Ureter (tissue), 1 donor: Measurements from ENCODE around the gene ZFYVE1. TPM values are rescaled to one million over a fixed set of nuclear protein-coding genes. Genes with fewer than 3 reads are reported as not detected.
"Not testable (repeated sequence)": the region's sequence is repeated elsewhere in the genome, so short reads cannot be mapped to it uniquely, and the experiment has no call there.

Experiments
- DNase-seq: peaks from one replicate; pipeline ENCODE4 v3.0.0-alpha.2; 2020; ENCODE audit warnings: low spot score
- total RNA-seq: library from RNA; stranded (reverse); gene quantifications from one replicate; pipeline ENCODE4 v1.2.4, GENCODE V29; 2023
- donor health status: DM: yes; HTN: yes; CAD: no.

ZFYVE1 gene
- total RNA-seq, 1 donor from 2014 or later: 16.9 TPM

GRCh38 chr14:72958548-72958947 is 68.4 kb downstream of the ZFYVE1 start:
- no peak for DNase-seq

GRCh38 chr14:72957213-72957612 is 69.7 kb downstream of the ZFYVE1 start:
- no peak for DNase-seq

DNA sequence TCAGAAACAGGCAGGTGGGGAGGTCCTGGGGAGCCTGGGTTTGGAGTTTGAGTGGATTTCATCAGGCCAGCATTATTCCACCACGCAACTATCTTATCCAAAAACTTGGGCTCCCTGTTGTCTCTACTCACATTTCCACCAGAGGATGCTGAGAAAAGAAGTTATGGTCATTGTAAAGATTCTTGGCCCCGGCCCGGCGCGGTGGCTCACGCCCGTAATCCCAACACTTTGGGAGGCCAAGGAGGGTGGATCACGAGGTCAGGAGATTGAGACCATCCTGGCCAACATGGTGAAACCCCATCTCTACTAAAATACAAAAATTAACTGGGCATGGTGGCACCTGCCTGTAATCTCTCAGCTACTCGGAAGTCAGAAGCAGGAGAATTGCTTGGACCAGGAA is 70.2 kb downstream of the ZFYVE1 start:
- DNase-seq: not testable (repeated sequence)

DNA sequence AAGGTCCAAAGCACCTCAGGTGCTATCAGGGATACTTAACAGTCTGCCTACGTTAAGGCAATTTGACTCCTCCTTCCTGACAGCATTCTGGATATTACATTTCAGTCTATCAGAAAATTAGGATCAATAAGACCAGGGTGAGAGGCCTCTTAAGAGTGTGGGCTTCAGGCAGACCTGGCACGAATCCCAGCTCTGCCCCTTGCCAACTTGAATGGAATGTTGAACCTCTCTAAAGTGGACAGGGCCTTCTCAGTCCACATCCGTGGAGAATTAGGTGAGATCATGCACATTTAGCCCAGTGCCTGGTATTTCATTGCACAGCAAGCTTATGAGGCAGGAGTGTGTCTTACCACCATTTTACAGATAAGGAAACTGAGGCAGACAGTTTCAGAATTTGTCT is 74.7 kb downstream of the ZFYVE1 start:
- no peak for DNase-seq

GRCh38 chr14:72948481-72949138 is 78.3 kb downstream of the ZFYVE1 start:
- DNase-seq: peak; percentile 65

- no peak for DNase-seq
Measured at GRCh38 chr14:72947366-72948160, 79.3 kb downstream of the ZFYVE1 start.

GRCh38 chr14:72946491-72946890 is 80.4 kb downstream of the ZFYVE1 start:
- DNase-seq: no peak

DNA sequence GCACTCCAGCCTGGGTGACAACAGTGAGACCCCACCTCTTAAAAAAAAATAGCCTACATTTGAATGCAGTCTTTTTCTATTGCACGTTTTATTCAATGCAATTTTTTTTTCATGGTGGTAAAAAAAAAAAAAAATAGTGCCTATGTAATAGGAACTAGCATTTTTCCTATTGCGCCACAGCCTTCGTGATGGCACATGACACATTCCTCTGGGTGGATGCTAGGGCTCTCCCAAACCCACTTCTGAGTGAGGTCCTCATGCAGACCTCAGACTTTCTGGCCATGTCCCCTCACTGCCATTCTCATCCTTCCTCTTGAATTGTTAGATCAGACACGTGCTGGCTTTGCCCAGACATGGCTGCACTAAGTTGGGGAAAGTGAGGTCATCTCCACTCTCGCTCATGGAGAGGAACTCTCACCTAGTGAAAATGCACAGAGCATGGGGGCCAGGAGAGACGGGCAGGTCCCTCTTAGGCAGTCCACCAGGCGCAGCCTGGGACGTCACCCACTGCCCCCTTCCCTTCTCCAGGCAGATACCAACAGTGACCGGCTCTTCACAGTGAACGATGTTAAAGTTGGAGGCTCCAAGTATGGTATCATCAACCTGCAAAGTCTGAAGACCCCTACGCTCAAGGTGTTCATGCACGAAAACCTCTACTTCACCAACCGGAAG is 81.4 kb downstream of the ZFYVE1 start:
- no peak for DNase-seq

GRCh38 chr14:72943876-72944430 is 83.0 kb downstream of the ZFYVE1 start:
- no peak for DNase-seq

DNA sequence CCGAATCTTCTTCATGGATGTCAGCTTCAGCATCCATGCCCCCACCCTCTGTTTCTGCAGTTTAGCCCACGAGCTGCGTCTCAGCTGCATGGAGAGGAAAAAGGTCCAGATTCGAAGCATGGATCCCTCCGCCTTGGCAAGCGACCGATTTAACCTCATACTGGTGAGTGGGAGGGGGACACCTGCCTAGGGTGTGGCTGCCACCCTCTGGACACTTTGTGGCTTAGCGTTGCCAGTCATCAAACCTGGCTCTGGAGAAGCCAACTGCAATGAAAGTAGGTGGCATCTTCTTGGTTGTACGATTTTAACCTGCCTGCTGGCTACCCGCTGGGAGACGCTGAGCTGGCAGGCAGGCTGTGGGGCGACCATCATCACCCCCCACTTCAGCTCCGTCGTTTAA is 84.0 kb downstream of the ZFYVE1 start:
- no peak for DNase-seq

DNA sequence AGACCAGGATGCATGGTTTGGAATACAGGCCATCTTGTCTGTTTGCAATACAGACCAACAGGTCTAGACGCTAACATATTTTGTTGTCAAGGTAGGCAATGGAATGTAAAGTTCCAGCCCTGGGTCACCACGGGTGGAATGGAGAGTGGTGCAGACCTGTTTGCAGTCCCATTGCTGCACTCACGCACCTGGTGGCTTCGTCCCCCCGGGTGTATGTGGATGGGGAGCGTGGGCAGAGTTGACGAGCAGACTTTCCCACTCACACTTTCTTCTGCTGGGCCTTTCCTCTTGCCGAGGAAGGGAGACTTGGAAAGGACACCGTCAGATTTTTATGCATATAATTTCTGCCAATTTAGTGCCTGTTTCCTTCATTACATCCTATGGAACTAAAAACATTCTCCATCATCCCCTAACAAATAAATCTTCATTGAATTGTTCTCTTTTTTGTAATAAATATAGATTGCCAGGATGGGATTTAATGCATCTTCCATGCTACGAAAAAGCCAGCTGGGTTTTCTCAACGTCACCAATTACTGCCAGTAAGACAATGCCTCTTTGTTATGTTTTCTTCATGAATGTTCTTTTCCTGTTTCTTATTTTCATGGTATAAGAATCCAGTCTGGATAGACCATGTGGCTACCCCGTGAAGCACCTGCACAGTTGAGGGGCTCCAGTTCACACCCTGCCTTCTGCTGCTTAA is 85.5 kb downstream of the ZFYVE1 start:
- no peak for DNase-seq

- no peak for DNase-seq
Measured at GRCh38 chr14:72939630-72940029, 87.3 kb downstream of the ZFYVE1 start.

GRCh38 chr14:72932893-72933292 is 94.0 kb downstream of the ZFYVE1 start:
- DNase-seq: no peak

GRCh38 chr14:72929316-72930080 is 97.4 kb downstream of the ZFYVE1 start:
- DNase-seq: no peak

DNA sequence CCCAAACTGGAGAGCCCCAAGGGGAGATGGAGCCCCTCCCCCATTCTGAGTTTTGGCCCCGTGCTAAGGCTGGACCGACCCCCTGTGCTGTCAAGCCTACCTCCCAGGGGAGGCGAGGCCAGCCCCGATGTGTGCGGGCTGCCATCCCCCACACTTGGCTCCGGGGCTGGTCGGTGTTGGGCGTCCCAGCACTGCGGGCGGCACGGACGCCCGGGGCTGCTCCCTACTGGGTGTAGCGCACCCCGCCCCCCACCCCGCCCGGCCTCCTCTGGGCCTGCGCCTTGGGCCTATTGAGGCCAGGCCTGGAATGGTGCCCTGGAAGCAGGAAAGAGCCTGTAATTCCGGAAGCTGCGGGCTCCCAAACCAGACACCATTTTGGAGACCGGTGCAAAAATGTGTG is 98.0 kb downstream of the ZFYVE1 start:
- DNase-seq: no peak

DNA sequence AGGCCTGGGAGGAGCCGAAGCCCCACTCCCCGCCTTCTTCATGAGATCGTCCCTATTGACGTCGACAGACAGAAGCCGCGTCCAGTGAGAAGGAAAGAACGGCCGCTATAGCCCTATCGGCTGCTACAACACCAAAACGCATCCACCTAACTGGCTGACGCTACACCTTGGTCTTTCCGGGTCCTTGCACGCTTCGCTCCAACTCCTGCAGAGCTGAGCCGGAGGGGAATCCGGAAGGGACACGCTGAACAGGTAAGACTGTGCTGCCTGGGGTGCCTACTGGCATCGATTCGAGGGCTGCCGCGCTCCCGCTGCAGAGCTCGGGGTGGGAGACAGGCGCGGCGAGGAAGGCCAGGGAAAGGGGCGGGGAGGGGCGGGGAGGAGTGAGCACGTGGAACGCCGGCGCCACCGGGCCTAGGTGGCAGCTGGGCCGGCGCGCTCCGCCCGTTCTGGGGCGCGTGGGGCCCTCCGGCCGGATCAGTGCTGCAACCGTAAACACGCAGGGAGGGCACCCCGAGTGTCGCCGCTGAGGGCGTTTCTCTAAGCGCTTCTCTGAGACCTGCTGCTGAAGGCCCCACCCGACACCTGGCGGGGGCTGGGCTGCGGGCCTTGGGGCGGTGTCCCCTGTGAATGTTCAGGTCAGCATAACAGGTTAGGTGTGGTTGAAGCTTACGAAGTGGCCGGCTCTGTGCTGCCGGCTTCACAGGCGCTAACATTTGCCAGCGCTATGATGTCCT is 100.4 kb downstream of the ZFYVE1 start, which contains the start of gene DCAF4:
Gene DCAF4 (plus strand): TSS at position 173 of the 737 bp plus-strand sequence. CDS start 11,515 bp downstream, outside the sequence.
- peak; percentile 97 for DNase-seq

GRCh38 chr14:72925815-72926291 is 101.1 kb downstream of the ZFYVE1 start:
- DNase-seq: no peak

DNA sequence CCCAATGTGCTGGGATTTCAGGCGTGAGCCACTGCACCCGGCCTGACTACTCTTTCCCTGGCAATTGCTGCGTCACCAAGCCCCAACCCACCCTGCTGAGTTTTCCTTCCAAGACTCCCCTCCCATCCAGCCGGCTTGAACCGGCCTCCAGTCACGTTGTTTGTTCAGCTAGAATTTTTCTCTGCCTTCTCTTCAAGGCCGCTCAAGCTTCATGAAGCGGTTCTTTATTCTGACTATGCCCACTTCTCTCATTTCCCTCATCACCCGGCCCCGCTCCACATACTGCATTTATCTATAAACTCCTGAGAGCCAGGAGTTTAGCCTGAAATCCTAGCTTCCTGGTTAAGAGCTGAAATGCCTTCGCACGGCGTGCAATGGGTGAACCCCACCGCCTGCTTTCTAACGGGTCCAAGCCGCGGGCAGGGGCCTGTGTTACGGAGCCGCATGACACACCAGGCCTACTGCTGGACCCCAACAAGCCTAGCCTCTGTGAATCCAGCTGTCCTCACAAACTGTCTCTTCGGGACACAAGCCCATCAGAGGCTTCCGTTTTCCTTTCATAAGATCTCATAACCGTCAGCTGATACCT is 101.6 kb downstream of the ZFYVE1 start:
- DNase-seq: no peak

GRCh38 chr14:72924337-72924736 is 102.6 kb downstream of the ZFYVE1 start:
- peak; percentile 81 for DNase-seq

DNA sequence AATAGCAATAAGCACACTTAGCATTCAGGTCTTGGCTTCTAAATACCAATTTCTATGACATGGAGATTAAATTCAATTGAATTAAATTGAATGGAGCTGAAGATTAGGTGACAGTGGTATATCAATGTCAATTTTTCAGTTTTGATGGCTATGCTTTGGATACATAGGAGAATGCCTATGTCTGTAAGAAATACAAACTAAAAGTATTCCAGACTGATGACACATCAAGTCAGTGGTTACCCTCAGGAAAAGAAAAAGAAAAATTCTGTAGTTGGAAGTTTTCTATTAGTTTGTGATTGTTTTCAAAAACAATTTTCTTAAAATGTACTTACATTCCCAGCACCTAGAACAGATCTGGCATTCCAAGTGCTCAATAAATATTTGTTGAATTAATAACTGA is 105.5 kb downstream of the ZFYVE1 start:
- no peak for DNase-seq
